ENCODE results near the gene GALNT18. TPM values are rescaled to one million over a fixed set of nuclear protein-coding genes. Genes with fewer than 3 reads are reported as not detected.
A peak's percentile ranks its signal among the peaks of the same experiment; 100 is the strongest.

The GALNT18 gene
- total and polyA plus RNA-seq, 2 of the 4 experiments (the other 2 are of a cell fraction), result 9.5 to 11.3 TPM

DNA sequence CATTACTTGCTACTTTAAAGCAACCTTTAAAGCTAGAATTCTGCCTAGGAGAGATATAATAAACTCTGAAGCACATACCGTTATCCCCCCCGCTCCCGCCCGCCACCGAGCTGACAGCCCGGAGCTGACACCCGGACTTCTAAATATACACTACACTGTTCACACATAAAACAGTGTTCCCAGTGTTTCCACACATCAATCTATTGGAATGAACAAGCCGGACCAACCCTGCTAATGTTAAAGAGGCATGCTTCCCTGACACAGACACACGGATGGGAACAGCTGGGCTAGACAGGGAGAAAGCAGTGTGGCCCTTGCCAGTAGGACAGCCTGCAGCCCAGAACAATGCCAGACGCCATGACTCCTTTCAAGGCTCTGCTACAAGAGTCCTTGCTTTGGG lies 160.3 kb downstream of the GALNT18 start:
- no peaks in the 10 kb centered on the region for H3K9me1 ChIP-seq (ENCODE audit: insufficient read depth, low read length)
- H3K23ac ChIP-seq (ENCODE audit: low read depth, low read length), result no peak overlapping the region
- no peak overlapping the region for H3K14ac ChIP-seq (replicated peaks; ENCODE audit: low read depth, low read length)
- H2AK9ac ChIP-seq (replicated peaks; ENCODE audit: low read depth, low read length, poor library complexity), result no peak overlapping the region
- H4K91ac ChIP-seq (ENCODE audit: insufficient read depth, low read depth, low read length), result no peak overlapping the region
- no peaks in the 10 kb centered on the region for H4K20me1 ChIP-seq (ENCODE audit: insufficient read depth, low read length)
- no peak for DNase-seq
- H3K56ac ChIP-seq (ENCODE audit: extremely low read depth, insufficient read depth, low read length), result no peak overlapping the region
- TF ChIP-seq CHD1 (IDR thresholded peaks at IDR 0.05; ENCODE audit: low read depth, low read length), result no peak
- TF ChIP-seq CEBPB (IDR thresholded peaks at IDR 0.05; ENCODE audit: low read depth, low read length), result no peak
- TF ChIP-seq, protein P1, sequence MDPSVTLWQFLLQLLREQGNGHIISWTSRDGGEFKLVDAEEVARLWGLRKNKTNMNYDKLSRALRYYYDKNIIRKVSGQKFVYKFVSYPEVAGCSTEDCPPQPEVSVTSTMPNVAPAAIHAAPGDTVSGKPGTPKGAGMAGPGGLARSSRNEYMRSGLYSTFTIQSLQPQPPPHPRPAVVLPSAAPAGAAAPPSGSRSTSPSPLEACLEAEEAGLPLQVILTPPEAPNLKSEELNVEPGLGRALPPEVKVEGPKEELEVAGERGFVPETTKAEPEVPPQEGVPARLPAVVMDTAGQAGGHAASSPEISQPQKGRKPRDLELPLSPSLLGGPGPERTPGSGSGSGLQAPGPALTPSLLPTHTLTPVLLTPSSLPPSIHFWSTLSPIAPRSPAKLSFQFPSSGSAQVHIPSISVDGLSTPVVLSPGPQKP (IDR thresholded peaks at IDR 0.05; ENCODE audit: borderline replicate concordance, low read depth, low read length), result no peak
- TF ChIP-seq MXI1 (IDR thresholded peaks at IDR 0.05; ENCODE audit: borderline replicate concordance, low read depth, low read length), result no peak
- TF ChIP-seq, protein P2, sequence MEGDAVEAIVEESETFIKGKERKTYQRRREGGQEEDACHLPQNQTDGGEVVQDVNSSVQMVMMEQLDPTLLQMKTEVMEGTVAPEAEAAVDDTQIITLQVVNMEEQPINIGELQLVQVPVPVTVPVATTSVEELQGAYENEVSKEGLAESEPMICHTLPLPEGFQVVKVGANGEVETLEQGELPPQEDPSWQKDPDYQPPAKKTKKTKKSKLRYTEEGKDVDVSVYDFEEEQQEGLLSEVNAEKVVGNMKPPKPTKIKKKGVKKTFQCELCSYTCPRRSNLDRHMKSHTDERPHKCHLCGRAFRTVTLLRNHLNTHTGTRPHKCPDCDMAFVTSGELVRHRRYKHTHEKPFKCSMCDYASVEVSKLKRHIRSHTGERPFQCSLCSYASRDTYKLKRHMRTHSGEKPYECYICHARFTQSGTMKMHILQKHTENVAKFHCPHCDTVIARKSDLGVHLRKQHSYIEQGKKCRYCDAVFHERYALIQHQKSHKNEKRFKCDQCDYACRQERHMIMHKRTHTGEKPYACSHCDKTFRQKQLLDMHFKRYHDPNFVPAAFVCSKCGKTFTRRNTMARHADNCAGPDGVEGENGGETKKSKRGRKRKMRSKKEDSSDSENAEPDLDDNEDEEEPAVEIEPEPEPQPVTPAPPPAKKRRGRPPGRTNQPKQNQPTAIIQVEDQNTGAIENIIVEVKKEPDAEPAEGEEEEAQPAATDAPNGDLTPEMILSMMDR (conservative IDR thresholded peaks at IDR 0.05; ENCODE audit: low read depth, low read length), result no peak
- TF ChIP-seq NFE2L2 (IDR thresholded peaks at IDR 0.05; ENCODE audit: low read depth, low read length), result no peak
- TF ChIP-seq POLR2A (IDR thresholded peaks at IDR 0.05; ENCODE audit: low read depth, low read length), result no peak
- TF ChIP-seq MAFK (IDR thresholded peaks at IDR 0.05; ENCODE audit: low read depth, low read length), result no peak
- TF ChIP-seq RAD21 (IDR thresholded peaks at IDR 0.05; ENCODE audit: low read length), result no peak
- no peak for TF ChIP-seq RCOR1 (IDR thresholded peaks at IDR 0.05; ENCODE audit: insufficient replicate concordance, low read length)
- H2AK5ac ChIP-seq (ENCODE audit: low read depth, low read length), result no peak overlapping the region
- H3K4me3 ChIP-seq (ENCODE audit: insufficient read depth, low read depth, low read length), result no peak overlapping the region
- H4K8ac ChIP-seq (ENCODE audit: low read depth in 2 of 2, low read length in 2 of 2), result no peak overlapping the region
- H3K27me3 ChIP-seq (ENCODE audit: control insufficient read depth, insufficient read depth, low read length), result peaks cover 11% of the 10 kb centered on the region
- in situ Hi-C loops (cut with MboI; ENCODE audit: low sequenced_read_pairs) (no loop called here), dilution Hi-C loops (cut with HindIII; ENCODE audit: low sequenced_read_pairs, unreplicated experiment) (no loop called here), intact Hi-C loops (cut with micrococcal nuclease) (no loop called here)
- ChIA-PET POLR2A (ENCODE audit: unreplicated experiment) (no interaction called here), CTCF (no interaction called here)
- H3K4ac ChIP-seq (ENCODE audit: low read depth, low read length), result no peak overlapping the region
- H2AFZ ChIP-seq (replicated peaks; ENCODE audit: low read length, poor library complexity), result no peak overlapping the region
- no peak overlapping the region for H3K4me2 ChIP-seq (ENCODE audit: low read depth, low read length)
- 29% methylated on average over 2 of the region's 10 CpGs; no CpG with 5 or more reads in 1 of the 2 experiments for WGBS, 2 experiments (ENCODE audit: extremely low coverage in 2 of 2, insufficient read length in 1 of 2)
- H3K79me1 ChIP-seq (ENCODE audit: low read depth in 1 of 2, low read length in 2 of 2), result no peaks in the 10 kb centered on the region
- no peak overlapping the region for H2BK120ac ChIP-seq (ENCODE audit: low read depth, low read length)
- no peak overlapping the region for H3K27ac ChIP-seq (ENCODE audit: insufficient read depth, low read length)
- BruUV-seq (replicated peaks), result no TSS peak
- H3K9me3 ChIP-seq (ENCODE audit: control insufficient read depth, insufficient read depth, low read length), result peaks cover 2% of the 10 kb centered on the region; the same call in 1 of the 2 replicates
- H3K4me1 ChIP-seq (ENCODE audit: control insufficient read depth, insufficient read depth, low read length), result peaks cover 4% of the 10 kb centered on the region; the same call in 1 of the 2 replicates
- no peak overlapping the region for H3K18ac ChIP-seq (ENCODE audit: low read depth, low read length)
- no peak overlapping the region for H2BK15ac ChIP-seq (ENCODE audit: low read depth, low read length)
- H3K36me3 ChIP-seq (ENCODE audit: control insufficient read depth, insufficient read depth, low read length), result no peaks in the 10 kb centered on the region
- no peak overlapping the region for H3K9ac ChIP-seq (ENCODE audit: low read depth, low read length)
- H4K5ac ChIP-seq (ENCODE audit: low read depth, low read length), result no peak overlapping the region
- no peak overlapping the region for H2BK20ac ChIP-seq (ENCODE audit: low read depth, low read length)
- no peak overlapping the region for H2BK5ac ChIP-seq (ENCODE audit: low read depth, low read length, poor library complexity, severe bottlenecking)
- peak; percentile 36; the same call in 1 of the 2 replicates for ATAC-seq (ENCODE audit: low read depth)

All from IMR-90 (cell line).